Activated T-cell treated with anti-CD3 and anti-CD28 coated beads for 24 hours (primary cell): ENCODE data around the gene TSPAN16.
A peak's percentile ranks its signal among the peaks of the same experiment; 100 is the strongest.
"Not testable (repeated sequence)": the region's sequence is repeated elsewhere in the genome, so short reads cannot be mapped to it uniquely, and the experiment has no call there.

ENCODE experiments used
- DNase-seq: peaks from one replicate; pipeline ENCODE4 v3.0.0-alpha.2; 2020; ENCODE audit warnings: low read depth

TSPAN16 gene

GRCh38 chr19:11346104-11346940, 50.4 kb downstream of the TSPAN16 start, which contains the start of the genes CCDC159 and TMEM205:
TSS of gene CCDC159 (plus strand) at chr19:11346519. CDS start at chr19:11346607, 88 bp downstream.
TSS of gene TMEM205 (minus strand) at chr19:11346268. CDS start at chr19:11345619, 649 bp downstream.
- DNase-seq, result peak; percentile 98

GRCh38 chr19:11347546-11348039, 51.6 kb downstream of the TSPAN16 start:
- DNase-seq, result no peak

- DNase-seq, result no peak
Measured at GRCh38 chr19:11349171-11349570, 53.2 kb downstream of the TSPAN16 start.

- DNase-seq, result not testable (repeated sequence)
Measured at GRCh38 chr19:11354102-11354501, 58.1 kb downstream of the TSPAN16 start.

- peak; percentile 79 for DNase-seq
Measured at GRCh38 chr19:11355160-11356073, 59.5 kb downstream of the TSPAN16 start, which contains the start of gene PLPPR2. TSS of gene PLPPR2 (plus strand) at chr19:11355432. CDS start at chr19:11357674, 2,242 bp downstream.

- no peak for DNase-seq
Measured at GRCh38 chr19:11356074-11356397, 60.1 kb downstream of the TSPAN16 start.

- DNase-seq, result no peak
Measured at GRCh38 chr19:11356676-11357550, 61.0 kb downstream of the TSPAN16 start.

- DNase-seq, result no peak
Measured at GRCh38 chr19:11359421-11359820, 63.5 kb downstream of the TSPAN16 start.

GRCh38 chr19:11361037-11361770, 65.2 kb downstream of the TSPAN16 start:
- DNase-seq, result no peak

- no peak for DNase-seq
Measured at GRCh38 chr19:11361771-11362731, 66.1 kb downstream of the TSPAN16 start.

- no peak for DNase-seq
Measured at GRCh38 chr19:11363881-11364280, 67.9 kb downstream of the TSPAN16 start.

GRCh38 chr19:11364296-11364904, 68.4 kb downstream of the TSPAN16 start:
- DNase-seq, result no peak

- no peak for DNase-seq
Measured at GRCh38 chr19:11364935-11365334, 69.0 kb downstream of the TSPAN16 start.
